Measurements from ENCODE around the gene UBD.

DNA sequence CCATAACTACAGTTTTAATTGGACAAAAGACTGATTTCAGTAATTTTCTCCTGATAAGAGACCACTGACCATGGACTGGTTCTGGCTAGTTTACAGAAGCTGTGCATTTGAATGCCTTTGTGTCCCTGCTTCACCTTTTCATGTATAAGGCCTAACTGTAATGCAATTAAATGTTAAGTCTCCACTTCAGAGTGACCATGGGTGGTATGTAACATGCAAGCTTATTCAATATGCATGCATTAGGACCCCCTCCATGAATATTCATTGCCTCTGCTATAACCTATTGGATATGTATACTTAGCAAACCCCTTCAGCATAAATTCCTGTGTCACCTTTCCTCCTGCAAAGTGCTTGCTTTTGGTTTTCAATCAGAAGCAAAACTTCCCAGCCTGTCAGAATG lies 2.2 kb downstream of the UBD start:
- TF ChIP-seq, protein P1, sequence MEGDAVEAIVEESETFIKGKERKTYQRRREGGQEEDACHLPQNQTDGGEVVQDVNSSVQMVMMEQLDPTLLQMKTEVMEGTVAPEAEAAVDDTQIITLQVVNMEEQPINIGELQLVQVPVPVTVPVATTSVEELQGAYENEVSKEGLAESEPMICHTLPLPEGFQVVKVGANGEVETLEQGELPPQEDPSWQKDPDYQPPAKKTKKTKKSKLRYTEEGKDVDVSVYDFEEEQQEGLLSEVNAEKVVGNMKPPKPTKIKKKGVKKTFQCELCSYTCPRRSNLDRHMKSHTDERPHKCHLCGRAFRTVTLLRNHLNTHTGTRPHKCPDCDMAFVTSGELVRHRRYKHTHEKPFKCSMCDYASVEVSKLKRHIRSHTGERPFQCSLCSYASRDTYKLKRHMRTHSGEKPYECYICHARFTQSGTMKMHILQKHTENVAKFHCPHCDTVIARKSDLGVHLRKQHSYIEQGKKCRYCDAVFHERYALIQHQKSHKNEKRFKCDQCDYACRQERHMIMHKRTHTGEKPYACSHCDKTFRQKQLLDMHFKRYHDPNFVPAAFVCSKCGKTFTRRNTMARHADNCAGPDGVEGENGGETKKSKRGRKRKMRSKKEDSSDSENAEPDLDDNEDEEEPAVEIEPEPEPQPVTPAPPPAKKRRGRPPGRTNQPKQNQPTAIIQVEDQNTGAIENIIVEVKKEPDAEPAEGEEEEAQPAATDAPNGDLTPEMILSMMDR (IDR thresholded peaks at IDR 0.05 in 2 of 3, conservative IDR thresholded peaks at IDR 0.05 in 1 of 3; ENCODE audit: borderline replicate concordance in 1 of 3, insufficient read depth in 1 of 3, low read depth in 2 of 3, low read length in 2 of 3): no peak
- no peak for TF ChIP-seq POLR2A (IDR thresholded peaks at IDR 0.05; ENCODE audit: borderline replicate concordance, extremely low read depth, insufficient read depth, insufficient read length)
- TF ChIP-seq EZH2phosphoT487 (IDR thresholded peaks at IDR 0.05; ENCODE audit: borderline replicate concordance): no peak
- TF ChIP-seq POLR2AphosphoS5 (IDR thresholded peaks at IDR 0.05; ENCODE audit: low read depth, low read length): no peak
- TF ChIP-seq, protein P2, sequence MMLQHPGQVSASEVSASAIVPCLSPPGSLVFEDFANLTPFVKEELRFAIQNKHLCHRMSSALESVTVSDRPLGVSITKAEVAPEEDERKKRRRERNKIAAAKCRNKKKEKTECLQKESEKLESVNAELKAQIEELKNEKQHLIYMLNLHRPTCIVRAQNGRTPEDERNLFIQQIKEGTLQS (IDR thresholded peaks at IDR 0.05): no peak
- no peak for TF ChIP-seq REST (IDR thresholded peaks at IDR 0.05; ENCODE audit: low read depth)
- TF ChIP-seq FOSL1 (IDR thresholded peaks at IDR 0.05; ENCODE audit: low read depth): no peak
- no peak for TF ChIP-seq EZH2 (IDR thresholded peaks at IDR 0.05)
- no peak for TF ChIP-seq MAX (IDR thresholded peaks at IDR 0.05)

All from HCT116 (cell line).